SHP77 treated with DMSO at 0.1 percent for 48 hours (cell line): ENCODE results near the gene ALG10B.
"Not testable (repeated sequence)": the region's sequence is repeated elsewhere in the genome, so short reads cannot be mapped to it uniquely, and the experiment has no call there.

Experiments used
- DNase-seq: peaks from one replicate; lab custom pipeline; 2025; lab: John Stamatoyannopoulos, UW

The ALG10B gene

GRCh38 chr12:38316391-38317129, at the start of gene ALG10B:
Gene ALG10B (plus strand): TSS chr12:38316774. CDS start chr12:38316894, 120 bp downstream.
- peak; percentile 97 for DNase-seq

- DNase-seq: no peak
These were observed 48.0 kb upstream of the ALG10B start for GRCh38 chr12:38268612-38269011.

DNA sequence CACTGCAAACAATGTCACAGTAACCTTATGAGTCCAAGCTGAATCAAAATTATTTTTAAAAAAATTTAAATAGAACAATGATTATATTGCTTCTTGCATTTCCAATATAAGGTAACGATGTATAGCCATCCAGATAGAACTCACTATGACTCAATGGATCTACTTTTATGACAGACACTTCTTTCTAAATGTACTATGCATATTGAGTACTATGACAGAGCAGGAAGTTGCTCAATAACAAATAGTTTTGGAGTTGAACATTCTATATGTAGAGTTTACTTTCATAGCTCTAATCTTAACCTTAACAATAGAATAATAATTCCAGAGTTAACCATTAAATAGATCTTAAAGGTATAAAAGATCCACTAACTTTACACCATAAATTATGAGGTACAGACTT, 46.7 kb upstream of the ALG10B start:
- no peak for DNase-seq

DNA sequence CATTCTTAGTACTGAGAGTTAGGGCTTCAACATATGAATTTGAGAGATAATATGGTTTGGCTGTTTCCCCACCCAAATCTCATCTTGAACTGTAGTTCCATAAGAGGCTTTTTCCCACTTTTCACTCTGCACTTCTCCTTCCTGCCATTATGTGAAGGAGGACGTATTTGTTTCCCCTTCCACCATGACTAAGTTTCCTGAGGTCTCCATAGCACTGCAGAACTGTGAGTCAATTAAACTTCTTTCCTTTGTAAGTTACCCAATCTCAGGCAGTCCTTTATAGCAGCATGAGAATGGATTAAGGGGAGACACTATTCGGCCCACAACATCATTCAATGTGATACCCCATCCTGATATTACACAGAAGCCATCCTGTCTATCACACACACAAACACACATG, 36.8 kb upstream of the ALG10B start:
- no peak for DNase-seq

GRCh38 chr12:38282886-38283285, 33.7 kb upstream of the ALG10B start:
- no peak for DNase-seq

GRCh38 chr12:38289396-38289795, 27.2 kb upstream of the ALG10B start:
- no peak for DNase-seq

GRCh38 chr12:38291160-38291559, 25.4 kb upstream of the ALG10B start:
- DNase-seq: no peak

GRCh38 chr12:38302972-38303371, 13.6 kb upstream of the ALG10B start:
- not testable (repeated sequence) for DNase-seq

- DNase-seq: not testable (repeated sequence)
These were observed 5.4 kb downstream of the ALG10B start for GRCh38 chr12:38321966-38322365.

DNA sequence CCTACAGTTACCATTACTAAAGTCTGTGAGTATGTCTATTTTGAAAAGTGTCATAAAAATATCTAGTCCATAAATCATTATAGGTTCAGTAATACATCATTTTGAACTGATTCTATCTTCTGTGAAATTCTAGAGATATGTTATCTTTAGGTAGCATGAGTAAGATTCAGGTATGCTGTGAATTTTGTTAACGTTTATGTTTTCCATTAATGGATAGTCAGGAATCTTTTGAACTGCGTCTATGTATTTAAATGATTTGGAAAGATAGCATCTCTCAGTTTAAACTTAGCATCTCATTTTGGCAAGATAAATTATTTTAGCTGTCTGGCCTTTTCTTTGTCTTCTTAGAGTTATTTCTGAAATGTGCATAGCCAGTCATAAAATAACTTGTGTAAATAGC, 8.3 kb downstream of the ALG10B start:
- no peak for DNase-seq

GRCh38 chr12:38327356-38327755, 10.8 kb downstream of the ALG10B start:
- DNase-seq: no peak

DNA sequence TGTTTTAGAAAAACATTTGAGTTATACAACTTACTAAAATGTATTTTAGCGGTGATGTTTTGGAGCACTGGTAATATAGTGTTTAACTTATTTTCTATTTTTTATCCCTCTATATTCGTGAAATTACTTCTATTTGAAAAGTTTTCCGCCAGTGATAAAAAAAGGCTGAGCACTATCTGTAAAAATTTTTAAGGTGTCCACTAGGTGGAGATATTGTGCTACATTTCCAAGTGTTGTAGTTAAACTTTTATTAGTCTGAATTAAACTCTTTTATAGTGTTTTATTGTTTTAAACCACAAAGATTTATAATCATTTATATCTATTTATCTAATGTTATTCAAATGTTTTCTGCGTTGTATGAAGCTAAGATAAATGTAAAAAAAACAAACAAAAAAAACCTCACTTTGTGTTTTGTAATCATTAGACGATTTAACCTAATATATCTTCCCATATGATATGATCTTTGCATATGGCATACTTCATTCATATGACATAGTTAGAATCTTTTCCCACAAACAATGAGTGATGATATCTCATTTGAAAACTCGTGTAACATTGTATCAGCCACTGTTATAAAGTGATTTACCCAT, 11.8 kb downstream of the ALG10B start:
- DNase-seq: peak; percentile 19

- DNase-seq: not testable (repeated sequence)
These were observed 13.8 kb downstream of the ALG10B start for GRCh38 chr12:38330414-38330813.

DNA sequence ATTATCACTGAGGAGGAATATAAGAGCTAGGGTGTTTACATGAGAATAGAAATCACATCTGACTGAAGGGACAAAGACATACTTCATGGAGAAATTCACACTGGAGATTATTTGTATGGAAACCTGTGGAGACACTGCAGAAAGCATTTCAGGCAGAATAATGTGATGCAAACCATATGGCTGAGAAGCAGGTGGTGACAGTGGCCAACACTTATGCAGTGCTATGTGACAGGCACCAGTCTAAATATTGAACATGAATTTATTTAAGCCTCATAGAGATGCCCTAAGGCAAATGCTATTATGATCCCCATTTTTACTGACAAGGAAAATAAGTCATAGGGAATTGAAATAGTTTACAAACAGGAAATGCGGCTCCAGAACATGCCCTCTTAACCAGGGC, 16.2 kb downstream of the ALG10B start:
- no peak for DNase-seq

- DNase-seq: no peak
These were observed 25.9 kb downstream of the ALG10B start for GRCh38 chr12:38342444-38342843.

DNA sequence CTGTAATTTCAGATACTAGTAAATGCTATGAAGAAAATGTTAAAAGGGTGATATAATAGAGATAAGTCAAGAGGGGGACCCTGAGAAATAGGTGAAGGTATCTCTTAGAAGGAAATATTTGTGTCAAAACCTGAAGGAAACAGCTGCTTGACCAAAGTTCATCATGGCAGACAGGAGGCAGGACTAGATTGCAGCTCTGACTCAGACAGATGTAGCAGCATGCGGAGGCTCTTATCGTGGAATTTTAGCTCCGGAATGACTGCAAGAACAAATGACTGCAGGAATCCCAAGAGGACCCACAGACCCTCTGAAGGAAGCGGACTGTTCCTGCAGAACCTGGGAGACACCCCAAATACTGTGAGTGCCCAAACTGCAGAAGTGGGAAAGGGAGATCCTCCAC, 26.7 kb downstream of the ALG10B start:
- DNase-seq: not testable (repeated sequence)

DNA sequence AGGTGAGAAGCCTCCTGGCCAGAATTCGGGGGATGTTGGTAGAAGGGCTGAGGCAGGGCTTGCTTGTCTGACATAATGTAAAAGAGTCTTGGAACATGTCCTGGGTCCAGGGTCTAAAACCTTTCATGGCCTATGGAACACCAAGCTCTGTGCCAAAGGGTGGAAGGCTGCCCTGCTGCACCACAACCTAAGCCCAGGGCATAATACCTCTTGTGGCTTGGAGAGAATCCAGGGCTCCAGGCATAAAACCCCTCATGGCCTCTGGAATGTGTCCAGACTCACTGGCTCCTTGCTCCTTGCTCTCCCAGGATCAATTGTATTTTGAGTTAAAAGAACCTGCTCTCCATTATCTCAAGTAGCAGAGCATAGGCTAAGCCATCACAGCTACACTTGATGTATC, 27.3 kb downstream of the ALG10B start:
- not testable (repeated sequence) for DNase-seq

DNA sequence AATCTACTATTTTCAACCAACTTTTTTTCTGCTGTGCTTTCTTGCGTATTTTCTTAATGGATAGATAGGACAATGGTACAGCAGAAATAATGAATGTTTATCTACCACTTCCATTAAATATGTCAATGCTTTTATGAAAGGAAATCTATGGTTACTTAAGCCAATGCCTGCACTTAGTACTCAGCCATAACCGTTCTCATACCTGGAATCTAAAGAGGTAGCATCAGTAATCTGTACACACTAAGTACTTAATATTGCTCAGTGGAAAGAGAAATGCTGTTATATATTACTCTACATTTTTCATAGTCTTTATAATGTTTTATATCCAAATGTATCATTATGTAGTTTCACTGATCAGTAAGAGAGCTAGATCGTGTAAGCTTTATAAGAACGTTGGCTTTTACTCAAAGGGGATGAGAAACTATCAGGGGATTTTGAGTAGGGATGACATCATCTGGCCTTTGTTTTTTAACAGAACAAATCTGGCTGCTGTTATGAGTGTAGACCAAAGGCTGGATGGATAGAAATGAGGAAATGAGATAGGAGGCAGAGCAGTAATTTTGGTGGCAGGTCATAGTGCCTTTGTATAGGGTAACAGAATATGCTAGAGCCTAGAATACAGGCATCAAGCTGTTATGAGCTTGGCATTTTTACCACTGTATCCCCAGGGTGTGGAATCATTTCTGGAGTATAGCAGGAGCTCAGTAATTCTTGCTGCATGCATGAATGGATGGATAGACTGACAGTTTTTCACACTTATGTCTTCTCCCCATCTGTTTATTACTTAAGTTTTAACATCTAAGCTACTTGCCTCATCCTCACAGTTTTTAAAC, 34.0 kb downstream of the ALG10B start:
- DNase-seq: no peak

DNA sequence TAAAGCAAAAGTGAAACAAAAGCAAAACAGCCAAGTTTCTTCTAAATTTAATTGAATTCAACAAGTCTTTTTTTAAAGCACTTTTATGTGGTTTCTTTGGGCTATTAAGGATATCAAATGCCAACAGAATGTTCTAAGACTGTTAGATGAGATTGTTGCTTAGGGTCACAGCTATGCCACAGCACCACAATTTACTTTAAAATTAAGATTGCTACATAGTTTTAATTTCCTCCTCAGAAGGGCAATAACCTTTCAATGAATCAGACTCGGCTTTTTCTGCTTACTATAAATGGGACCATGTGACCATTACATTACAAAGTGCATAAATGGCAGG, 34.6 kb downstream of the ALG10B start:
- DNase-seq: not testable (repeated sequence)

DNA sequence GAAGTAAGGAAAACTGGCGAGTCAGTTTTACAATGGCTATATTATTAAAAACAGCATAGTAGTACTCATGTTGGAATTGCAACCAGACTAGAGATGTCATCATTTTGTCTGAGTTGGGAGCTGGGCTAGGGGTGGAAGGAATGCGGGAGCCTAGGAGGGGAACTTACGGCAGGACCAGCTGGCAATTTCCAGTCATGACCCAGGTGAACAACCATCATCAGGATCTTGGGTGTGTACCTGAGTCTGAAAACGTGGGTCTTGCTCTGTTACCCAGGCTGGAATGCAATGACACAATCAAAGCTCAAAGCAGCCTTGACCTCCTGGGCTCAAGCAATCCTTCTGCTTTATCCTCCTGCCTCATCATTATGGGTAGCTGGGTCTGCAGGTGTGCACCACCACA, 50.9 kb downstream of the ALG10B start:
- no peak for DNase-seq

DNA sequence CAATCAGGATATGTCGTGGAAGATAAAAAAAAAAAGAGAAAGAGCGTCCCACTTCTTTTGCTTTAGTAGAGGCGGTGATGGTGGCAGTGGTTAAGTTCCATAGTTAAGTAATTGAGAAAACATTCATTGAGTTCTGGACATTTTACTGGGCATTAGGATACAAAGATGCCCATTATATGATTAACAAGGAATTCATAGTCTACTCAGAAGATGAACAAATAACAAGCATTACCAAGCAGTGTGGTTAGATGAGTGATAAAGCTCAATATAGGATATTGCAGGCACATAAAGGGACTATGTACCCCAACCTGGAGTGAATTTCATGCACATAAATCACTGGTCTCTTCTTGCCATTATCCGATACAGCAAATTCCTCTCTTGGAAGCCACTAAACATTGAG, 53.7 kb downstream of the ALG10B start:
- no peak for DNase-seq

DNA sequence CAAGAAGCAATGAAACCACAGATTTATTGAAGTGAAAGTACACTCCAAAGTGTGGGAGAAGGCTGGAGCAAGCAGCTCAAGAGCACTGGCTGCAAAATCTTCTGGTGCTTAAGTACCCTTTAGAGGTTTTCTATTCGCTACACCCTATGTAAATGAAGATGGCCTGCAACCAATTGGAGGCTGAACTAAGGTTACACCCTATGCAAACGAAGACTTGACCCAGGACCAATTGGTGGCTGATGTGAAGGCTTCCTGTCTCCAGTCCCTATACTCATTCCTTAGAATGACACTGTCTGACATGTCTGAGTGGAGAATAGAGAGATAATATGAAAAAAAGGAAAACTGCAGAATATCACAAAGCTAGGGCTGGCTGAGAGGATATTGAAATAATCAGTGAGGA, 57.2 kb downstream of the ALG10B start:
- no peak for DNase-seq

GRCh38 chr12:38374751-38375150, 58.2 kb downstream of the ALG10B start:
- no peak for DNase-seq
